HL-60/S4 treated with retinoic acid at 250 ng/mL for 4 days and 3 days (cell line): ENCODE data around the gene LARGE2.

Experiments
- in situ Hi-C: fragments of 300-500 bp; cut with MboI; formaldehyde crosslinking; loops from 2 replicates; pipeline ENCODE4 v1.7.0; 2022; ENCODE audit warnings: low sequenced_read_pairs

Gene LARGE2

DNA sequence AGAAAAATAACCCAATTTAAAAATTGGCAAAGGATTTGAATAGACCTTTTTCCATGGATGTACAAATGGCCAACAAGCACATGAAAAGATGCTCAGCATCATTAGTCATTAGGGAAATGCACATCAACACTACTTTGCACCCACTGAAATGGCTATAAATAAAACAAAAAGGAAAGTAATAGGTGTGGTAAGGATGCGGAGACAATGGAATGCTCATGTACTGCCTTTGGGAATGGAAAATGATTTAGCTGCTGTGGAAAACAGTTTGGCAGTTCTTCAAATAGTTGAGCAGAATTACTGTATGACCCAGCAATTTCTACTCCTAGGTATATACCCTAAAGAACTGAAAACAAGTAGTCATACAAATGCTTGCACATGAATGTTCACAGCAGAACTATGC, 37.4 kb downstream of the LARGE2 start:
- in situ Hi-C loops = no loop called here

DNA sequence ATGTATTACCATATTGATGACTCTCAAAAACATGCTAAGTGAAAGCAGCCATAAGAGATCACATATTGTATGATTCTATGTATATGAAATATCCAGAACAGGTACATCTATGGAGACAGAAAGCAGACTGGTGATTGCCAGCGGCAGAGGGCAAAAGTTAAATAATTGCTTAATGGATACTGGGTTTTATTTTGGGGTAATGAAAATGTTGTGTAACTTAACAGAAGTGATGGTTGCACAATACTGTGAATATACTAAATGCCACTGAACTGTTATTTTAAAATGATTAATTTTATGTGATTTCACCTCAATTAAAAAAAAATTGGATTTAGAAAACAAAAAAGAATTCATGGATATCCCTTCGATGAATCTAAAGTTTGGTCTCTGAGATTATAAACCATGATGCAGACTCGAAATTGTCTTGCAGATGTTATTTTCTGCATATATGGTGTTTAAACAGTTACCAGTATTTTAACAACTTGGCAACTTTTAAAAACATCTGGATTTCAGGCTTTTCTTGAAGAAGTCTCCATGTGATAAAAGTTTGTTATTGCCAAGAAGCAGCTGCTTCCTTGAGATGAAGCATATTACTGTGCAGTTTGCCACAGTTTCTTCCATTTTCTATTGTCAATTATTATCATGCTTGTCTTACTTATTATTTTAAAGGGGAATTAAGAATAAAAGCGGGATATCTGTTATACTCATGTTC, 38.1 kb downstream of the LARGE2 start:
- in situ Hi-C loops = no loop called here

DNA sequence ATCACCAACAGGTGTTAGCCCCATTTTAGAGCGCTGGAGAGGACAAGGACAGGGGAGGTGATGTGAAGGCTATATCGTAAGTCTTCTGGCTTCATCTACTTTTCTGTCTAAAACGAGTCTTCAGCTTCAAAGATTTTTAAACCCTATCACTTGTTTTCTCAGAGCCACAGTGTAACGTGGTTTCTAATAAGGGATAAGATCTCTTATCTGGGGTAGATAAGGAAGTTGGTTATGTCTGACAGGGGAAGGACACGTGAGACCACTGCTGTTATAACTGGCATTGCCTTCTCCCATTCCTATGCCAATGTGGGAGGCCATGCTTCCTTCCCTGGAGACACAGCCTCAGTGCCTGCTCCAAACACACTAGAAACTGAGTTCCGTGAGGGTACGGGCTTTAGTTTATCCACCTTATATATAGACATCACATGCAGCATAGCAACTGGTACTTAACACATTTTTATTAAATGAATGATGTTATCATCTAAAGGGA, 39.3 kb downstream of the LARGE2 start:
- in situ Hi-C loops = no loop called here

DNA sequence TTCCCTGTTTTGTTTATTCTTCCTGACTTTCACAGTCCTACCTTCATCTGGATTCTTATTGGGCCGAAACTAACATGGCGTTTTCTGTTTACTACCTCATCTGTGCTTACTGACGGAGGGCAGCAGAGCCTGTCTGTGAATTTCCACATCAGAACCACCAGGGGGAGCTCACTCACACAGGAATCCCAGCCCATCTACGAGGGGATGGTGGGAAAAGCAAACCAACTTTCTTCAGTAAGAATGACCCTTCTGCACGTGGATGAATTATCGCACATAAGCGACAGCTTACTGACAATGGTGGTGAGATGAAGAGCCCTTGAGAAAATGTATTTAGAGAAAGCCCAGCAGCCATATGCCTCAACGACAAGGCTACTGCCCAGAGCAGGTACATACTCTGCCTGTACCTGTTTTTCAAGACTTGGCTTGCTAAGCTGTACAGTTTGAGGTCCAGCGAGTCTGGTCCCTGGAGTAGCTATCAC, 42.5 kb downstream of the LARGE2 start:
- in situ Hi-C loops = no loop called here

DNA sequence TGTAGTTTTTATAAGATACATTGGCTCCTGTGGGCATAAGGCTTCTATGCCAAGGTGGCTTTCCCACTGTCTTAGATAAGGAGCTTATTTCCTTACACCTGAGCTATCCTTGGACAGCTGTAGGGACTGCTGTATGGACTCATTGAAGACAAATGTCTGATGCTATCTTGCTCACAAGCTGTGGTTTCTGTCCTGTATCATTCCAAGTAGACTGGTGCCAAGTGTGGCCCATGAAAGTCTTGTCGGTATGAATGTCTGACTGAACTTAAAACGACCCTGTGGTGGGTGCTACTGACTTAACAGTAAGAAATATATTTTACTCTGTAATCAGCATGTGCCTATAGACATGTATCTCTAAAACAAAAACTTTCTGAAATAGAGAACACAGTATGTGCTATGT, 45.0 kb downstream of the LARGE2 start:
- in situ Hi-C loops = no loop called here

DNA sequence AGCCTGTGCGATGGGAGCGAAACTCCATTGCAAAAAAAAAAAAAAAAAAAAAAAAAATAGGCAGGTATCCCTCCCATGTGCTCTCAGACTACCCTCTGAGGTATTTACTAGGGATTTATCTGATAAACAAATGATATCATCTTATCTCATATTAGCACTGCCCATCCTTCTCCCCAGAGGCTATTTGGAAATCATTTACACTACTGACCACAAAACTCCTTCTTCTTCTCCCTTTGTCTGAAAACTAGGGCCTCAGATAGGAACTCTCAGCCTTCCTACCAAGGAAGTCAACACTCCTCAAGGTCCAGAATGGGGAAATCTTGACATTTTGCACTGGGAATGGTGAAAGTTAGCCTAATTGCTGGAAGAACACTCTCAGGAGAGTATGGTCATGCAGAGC, 46.4 kb downstream of the LARGE2 start:
- in situ Hi-C loops = no loop called here

DNA sequence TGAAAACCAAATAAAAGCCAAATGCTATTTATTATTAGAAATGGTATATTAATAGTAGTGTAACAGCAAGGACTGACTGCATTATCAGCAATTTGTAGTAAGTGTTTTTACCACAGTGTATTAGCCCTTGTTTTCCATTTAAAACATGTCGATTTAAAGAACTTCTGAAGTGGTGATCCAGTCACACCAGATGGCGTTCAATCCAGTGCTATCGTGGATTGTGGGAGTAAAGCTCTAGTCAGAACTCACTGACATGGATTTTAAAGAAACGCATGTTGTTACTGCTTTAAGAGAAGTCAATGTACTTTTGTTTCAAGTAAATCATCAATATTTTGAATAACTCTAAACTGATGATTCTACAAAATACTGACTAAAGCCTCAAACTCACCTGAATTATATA, 51.1 kb downstream of the LARGE2 start:
- in situ Hi-C loops = no loop called here

DNA sequence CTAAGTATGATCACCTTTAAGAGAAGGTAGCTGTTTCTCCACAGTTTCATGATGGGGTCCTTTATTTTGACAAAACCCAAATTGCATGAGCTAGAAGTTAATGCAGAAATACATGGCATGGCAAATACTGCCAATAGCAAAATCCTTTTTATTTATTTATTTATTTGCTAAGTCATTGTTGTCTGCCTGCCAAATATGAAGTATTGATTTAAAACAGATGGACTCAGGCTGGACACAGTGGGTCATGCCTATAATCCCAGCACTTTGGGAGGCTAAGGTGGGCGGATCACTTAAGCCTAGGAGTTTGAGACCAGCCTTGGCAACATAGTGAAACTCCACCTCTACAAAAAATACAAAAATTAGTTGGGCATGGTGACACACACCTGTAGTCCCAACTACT, 52.4 kb downstream of the LARGE2 start:
- in situ Hi-C loops = no loop called here
